ENCODE data around the gene KBTBD6.
"Not testable (repeated sequence)": the region's sequence is repeated elsewhere in the genome, so short reads cannot be mapped to it uniquely, and the experiment has no call there.

The KBTBD6 gene, protein sequence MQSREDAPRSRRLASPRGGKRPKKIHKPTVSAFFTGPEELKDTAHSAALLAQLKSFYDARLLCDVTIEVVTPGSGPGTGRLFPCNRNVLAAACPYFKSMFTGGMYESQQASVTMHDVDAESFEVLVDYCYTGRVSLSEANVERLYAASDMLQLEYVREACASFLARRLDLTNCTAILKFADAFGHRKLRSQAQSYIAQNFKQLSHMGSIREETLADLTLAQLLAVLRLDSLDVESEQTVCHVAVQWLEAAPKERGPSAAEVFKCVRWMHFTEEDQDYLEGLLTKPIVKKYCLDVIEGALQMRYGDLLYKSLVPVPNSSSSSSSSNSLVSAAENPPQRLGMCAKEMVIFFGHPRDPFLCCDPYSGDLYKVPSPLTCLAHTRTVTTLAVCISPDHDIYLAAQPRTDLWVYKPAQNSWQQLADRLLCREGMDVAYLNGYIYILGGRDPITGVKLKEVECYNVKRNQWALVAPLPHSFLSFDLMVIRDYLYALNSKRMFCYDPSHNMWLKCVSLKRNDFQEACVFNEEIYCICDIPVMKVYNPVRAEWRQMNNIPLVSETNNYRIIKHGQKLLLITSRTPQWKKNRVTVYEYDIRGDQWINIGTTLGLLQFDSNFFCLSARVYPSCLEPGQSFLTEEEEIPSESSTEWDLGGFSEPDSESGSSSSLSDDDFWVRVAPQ

DNA sequence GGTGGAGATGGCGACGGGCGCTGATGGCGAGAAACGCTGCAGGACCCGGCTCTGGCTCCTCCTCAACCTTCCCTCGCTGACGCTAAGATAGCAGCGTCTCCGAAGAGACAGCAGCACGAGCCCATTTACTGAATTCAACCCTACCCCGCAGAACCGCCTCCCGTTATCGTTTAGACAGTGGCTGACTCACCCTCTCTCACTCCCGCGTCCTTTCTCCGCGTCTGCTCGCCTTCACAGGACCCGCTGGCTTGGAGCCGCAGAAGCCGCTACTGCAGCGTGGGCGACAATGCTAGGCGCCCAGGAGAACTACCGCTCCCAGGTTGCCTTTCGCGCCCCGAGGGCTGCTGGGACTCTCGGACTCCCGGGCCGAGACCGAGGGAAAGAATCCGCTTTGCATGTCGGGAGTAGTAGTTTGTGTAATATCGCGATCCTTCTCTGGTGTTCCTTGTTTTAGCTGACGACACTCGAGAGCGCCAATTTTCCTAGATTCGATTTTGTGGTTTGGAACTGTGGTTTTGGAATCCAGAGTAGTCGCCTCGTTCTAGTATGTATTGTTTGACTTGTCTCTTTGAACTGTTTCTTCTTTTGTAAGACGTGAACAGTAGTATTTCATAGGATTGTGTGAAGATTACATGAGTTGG lies at the start of gene KBTBD6:
Gene KBTBD6 (minus strand): TSS at position 291 of the 641 bp plus-strand sequence. CDS start 291 bp downstream, outside the sequence.
- peak; percentile 97 for DNase-seq (ENCODE audit: low spot score)

- DNase-seq (ENCODE audit: low spot score): no peak
Observed at GRCh38 chr13:41182231-41182630, 49.6 kb upstream of the KBTBD6 start.

- no peak for DNase-seq (ENCODE audit: low spot score)
Observed at GRCh38 chr13:41179593-41180250, 47.1 kb upstream of the KBTBD6 start.

- DNase-seq (ENCODE audit: low spot score): no peak
Observed at GRCh38 chr13:41178040-41178439, 45.4 kb upstream of the KBTBD6 start.

- no peak for DNase-seq (ENCODE audit: low spot score)
Observed at GRCh38 chr13:41177616-41178015, 45.0 kb upstream of the KBTBD6 start.

GRCh38 chr13:41175576-41175975 lies 43.0 kb upstream of the KBTBD6 start:
- DNase-seq (ENCODE audit: low spot score): not testable (repeated sequence)

GRCh38 chr13:41162151-41162550 lies 29.5 kb upstream of the KBTBD6 start:
- DNase-seq (ENCODE audit: low spot score): no peak

GRCh38 chr13:41159174-41159573 lies 26.6 kb upstream of the KBTBD6 start:
- no peak for DNase-seq (ENCODE audit: low spot score)

DNA sequence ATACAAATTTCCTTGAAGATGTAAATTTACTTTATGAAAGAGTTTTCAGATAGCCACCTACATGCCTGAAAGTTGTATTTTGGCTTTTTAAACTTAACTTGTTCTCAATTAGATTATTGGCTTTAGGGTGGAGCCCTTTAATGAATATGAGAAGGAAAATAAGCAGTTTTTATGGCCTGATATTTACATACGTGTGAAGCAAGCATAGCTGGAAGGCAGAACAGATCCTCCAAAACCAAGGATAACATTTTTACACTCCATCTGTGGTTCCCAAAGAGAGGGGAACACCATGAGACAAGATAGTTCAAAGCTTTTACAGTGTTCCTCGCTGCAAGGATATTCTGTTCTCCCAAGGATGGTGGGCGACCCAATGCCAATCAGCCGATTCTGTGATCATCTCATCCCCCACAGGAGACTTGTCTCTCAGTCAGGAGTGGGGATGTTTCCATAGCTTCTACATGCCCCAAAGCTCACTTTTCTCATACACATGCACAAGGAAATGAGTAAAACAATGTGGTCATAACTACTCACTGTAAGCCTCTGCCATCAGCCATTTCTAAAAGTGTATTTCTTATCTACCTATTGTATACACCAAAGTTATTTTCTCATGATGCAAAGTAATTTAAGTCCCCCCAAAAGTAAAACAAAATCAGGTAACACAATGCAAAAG lies 24.6 kb upstream of the KBTBD6 start:
- no peak for DNase-seq (ENCODE audit: low spot score)

DNA sequence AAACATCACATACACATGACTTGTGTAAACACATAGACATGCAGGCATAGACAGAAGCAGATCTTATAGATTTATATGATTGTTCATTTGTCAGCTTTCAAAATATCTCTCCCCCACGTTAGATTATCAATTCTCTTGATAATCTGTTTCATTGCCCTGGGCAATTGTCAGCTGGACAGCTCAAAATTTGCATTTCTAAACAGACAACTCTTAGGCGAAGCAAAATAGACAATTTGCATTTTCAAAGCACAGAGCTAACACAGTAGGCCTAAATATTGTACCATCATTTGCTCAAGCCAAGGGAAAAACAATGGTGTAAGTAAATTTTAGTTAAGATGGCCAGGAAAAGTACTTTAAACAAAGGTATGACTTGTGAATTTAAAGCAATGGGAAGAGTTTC lies 24.0 kb upstream of the KBTBD6 start:
- DNase-seq (ENCODE audit: low spot score): no peak

DNA sequence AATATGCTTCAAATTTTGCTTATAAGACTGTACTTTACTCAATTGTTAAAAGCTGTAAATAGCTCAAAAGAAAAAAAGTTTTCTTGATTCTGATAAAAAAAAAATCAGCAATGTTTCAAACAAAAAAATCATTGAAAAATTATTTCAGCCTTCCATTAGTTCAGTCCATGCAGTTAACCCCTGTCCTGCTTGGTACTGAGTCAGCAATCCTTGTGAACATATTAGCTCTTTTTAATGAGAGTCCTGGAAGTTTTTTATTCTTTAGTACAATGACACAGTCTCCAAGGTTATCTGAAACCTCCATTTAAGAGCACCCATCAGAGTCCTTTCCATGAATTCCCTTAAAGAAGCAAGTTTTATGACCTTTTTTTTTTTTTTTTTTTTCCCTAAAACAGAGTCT lies 21.4 kb upstream of the KBTBD6 start:
- DNase-seq (ENCODE audit: low spot score): no peak

DNA sequence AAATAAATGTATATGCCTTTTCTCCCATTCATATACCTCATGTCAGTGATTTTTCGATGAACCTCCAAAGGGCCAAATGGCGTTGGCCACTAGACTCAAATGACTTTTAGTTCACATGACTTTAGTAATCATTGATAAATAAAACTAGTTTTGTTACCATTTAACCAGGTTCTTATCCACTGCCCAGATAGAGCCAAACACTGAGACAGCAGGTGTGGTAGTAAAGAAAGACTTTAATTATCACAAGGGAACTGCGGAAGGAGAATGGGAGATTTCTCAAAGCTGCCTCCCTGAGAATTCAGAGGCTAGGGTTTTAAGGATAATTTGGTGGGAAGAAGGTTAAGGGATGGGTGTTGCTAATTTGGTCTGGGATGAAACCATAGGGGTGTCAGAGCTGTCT lies 19.4 kb upstream of the KBTBD6 start:
- no peak for DNase-seq (ENCODE audit: low spot score)

- no peak for DNase-seq (ENCODE audit: low spot score)
Observed at GRCh38 chr13:41150058-41150457, 17.5 kb upstream of the KBTBD6 start.

GRCh38 chr13:41148419-41149283 lies 16.0 kb upstream of the KBTBD6 start:
- DNase-seq (ENCODE audit: low spot score): no peak

- DNase-seq (ENCODE audit: low spot score): no peak
Observed at GRCh38 chr13:41145136-41145908, 12.7 kb upstream of the KBTBD6 start.

DNA sequence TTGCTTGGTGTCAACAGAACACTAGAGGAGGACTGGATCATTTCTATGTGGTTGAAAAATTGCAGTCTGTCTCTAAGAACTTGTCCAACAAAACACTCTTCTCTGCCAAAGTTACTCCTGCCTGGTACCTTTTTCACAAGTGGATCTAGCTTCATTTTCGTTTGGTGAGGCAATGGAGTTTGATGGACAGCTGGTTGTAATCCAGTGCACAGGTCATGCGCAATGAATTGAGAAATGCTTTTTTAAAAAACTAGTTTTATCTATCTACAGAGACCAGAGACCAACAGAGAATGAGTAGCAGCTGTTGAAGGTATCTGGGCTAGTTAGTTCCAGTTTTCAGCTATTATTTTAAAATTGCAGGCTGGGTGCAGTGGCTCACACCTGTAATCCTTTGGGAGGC lies 12.0 kb upstream of the KBTBD6 start:
- no peak for DNase-seq (ENCODE audit: low spot score)

GRCh38 chr13:41139296-41139966 lies 6.8 kb upstream of the KBTBD6 start:
- DNase-seq (ENCODE audit: low spot score): no peak

DNA sequence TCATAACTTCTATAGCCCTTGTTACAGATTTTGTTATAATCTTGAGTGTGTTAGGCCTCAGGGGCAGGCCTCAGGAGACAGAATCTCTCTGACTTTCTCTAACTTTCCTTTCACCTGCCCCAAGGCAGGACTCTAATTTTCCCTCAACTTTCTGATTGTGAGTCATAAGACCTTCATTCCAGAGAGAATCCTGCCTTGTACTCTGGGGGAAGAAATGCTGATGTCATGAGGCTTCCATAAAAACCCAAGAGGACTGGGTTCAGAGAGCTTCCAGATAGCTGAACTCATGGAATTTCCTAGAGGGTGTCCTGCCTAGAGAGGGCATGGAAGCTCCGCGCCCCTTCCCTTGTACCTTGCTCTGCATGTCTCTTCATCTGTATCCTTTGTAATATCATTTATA lies 5.3 kb upstream of the KBTBD6 start:
- DNase-seq (ENCODE audit: low spot score): no peak

DNA sequence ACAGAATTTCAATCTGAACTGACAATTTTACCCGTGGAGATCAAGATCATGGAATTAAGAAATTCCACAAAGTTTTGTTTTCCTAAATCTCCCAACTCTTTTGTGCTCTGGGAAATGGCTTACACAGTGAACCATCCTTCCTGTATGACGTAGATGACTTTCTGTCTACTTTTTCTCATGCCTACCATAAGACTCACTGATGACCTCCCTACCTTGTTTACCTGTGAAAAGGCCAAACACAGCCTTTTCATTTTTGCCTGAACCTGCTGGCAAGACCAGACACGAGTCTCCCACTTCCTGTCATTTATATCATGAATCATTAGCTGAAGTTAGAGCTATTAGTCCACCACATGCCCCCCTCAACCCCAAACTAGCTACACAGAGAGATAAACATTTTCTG lies 4.6 kb upstream of the KBTBD6 start:
- no peak for DNase-seq (ENCODE audit: low spot score)
